ENCODE data around the gene CD81.
"Not testable (repeated sequence)": the region's sequence is repeated elsewhere in the genome, so short reads cannot be mapped to it uniquely, and the experiment has no call there.

DNA sequence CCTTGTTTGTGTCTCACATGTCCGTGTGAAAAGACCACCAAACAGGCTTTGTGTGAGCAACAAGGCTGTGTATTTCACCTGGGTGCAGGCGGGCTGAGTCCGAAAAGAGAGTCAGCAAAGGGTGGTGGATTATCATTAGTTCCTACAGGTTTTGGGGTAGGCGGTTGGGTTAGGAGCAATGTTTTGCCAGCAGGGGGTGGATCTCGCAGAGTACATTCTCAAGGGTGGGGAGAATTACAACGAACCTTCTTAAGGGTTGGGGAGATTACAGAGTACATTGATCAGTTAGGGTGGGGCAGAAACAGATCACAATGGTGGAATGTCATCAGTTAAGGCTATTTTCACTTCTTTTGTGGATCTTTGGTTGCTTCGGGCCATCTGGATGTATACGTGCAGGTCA lies 38.4 kb upstream of the CD81 start:
- TF ChIP-seq CTCF (conservative IDR thresholded peaks at IDR 0.05; ENCODE audit: low read depth in 2 of 2), result 0 out of 4 replicates have a peak, but pooled peaks of 1 of the 2 experiments have one; percentile 5
- TF ChIP-seq, protein P1, sequence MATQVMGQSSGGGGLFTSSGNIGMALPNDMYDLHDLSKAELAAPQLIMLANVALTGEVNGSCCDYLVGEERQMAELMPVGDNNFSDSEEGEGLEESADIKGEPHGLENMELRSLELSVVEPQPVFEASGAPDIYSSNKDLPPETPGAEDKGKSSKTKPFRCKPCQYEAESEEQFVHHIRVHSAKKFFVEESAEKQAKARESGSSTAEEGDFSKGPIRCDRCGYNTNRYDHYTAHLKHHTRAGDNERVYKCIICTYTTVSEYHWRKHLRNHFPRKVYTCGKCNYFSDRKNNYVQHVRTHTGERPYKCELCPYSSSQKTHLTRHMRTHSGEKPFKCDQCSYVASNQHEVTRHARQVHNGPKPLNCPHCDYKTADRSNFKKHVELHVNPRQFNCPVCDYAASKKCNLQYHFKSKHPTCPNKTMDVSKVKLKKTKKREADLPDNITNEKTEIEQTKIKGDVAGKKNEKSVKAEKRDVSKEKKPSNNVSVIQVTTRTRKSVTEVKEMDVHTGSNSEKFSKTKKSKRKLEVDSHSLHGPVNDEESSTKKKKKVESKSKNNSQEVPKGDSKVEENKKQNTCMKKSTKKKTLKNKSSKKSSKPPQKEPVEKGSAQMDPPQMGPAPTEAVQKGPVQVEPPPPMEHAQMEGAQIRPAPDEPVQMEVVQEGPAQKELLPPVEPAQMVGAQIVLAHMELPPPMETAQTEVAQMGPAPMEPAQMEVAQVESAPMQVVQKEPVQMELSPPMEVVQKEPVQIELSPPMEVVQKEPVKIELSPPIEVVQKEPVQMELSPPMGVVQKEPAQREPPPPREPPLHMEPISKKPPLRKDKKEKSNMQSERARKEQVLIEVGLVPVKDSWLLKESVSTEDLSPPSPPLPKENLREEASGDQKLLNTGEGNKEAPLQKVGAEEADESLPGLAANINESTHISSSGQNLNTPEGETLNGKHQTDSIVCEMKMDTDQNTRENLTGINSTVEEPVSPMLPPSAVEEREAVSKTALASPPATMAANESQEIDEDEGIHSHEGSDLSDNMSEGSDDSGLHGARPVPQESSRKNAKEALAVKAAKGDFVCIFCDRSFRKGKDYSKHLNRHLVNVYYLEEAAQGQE (IDR thresholded peaks at IDR 0.05; ENCODE audit: unreplicated experiment), result not testable (repeated sequence)
- TF ChIP-seq EZH2 (IDR thresholded peaks at IDR 0.05; ENCODE audit: low read depth, unreplicated experiment); EZH2phosphoT487 (IDR thresholded peaks at IDR 0.05; ENCODE audit: unreplicated experiment): not testable (repeated sequence)
